Measurements from ENCODE around the gene LITAF. TPM values are rescaled to one million over a fixed set of nuclear protein-coding genes. Genes with fewer than 3 reads are reported as not detected.
"Not testable (repeated sequence)": the region's sequence is repeated elsewhere in the genome, so short reads cannot be mapped to it uniquely, and the experiment has no call there.

Gene LITAF
- total and polyA plus RNA-seq, 7 donors: 5.0 to 60.2 (median 20.7) TPM

- Histone ChIP-seq H3K27me3 (ENCODE audit: insufficient read depth in 3 of 3, low read length in 2 of 3) (no peaks in the 10 kb centered on the region), H3K27ac (peak overlapping the region; percentile 50), H3K9me3 (no peaks in the 10 kb centered on the region), H3K4me1 (peaks cover 12% of the 10 kb centered on the region), H3K36me3 (ENCODE audit: insufficient read depth in 1 of 2, low read depth in 1 of 2) (no peaks in the 10 kb centered on the region), H3K4me3 (no peak overlapping the region)
- intact Hi-C loops (cut with DNase I): no loop called here
- 23 to 43% (median 36%) methylated on average over 7 of the region's 7 CpGs for WGBS, 3 donors
- ATAC-seq: no peak
- no peak for DNase-seq
- TF ChIP-seq CTCF (IDR thresholded peaks at IDR 0.05): no peak
Observed at GRCh38 chr16:11562411-11562810, 24.3 kb downstream of the LITAF start.

GRCh38 chr16:11561856-11562255, 24.9 kb downstream of the LITAF start:
- Histone ChIP-seq H3K4me3 (no peak overlapping the region), H3K4me1 (peaks cover 12% of the 10 kb centered on the region), H3K27me3 (ENCODE audit: insufficient read depth in 3 of 3, low read length in 2 of 3) (no peaks in the 10 kb centered on the region), H3K27ac (peak overlapping the region; percentile 50), H3K36me3 (ENCODE audit: insufficient read depth in 1 of 2, low read depth in 1 of 2) (no peaks in the 10 kb centered on the region), H3K9me3 (no peaks in the 10 kb centered on the region)
- 90 to 95% (median 92%) methylated on average over 3 of the region's 3 CpGs for WGBS, 3 donors
- intact Hi-C loops (cut with DNase I): no loop called here
- DNase-seq (no peak), ATAC-seq (no peak)
- no peak for TF ChIP-seq CTCF (IDR thresholded peaks at IDR 0.05)

GRCh38 chr16:11561454-11561805, 25.3 kb downstream of the LITAF start:
- no peaks in the 10 kb centered on the region for H3K27me3 ChIP-seq (ENCODE audit: insufficient read depth in 3 of 3, low read length in 2 of 3)
- TF ChIP-seq CTCF (IDR thresholded peaks at IDR 0.05): no peak
- H3K4me1 ChIP-seq: peaks cover 12% of the 10 kb centered on the region
- no peak overlapping the region for H3K4me3 ChIP-seq
- peaks cover 0 to 1% of the 10 kb centered on the region in 2 donors for H3K36me3 ChIP-seq (ENCODE audit: insufficient read depth in 1 of 2, low read depth in 1 of 2)
- H3K9me3 ChIP-seq: peaks cover 3% of the 10 kb centered on the region
- ATAC-seq (no peak), DNase-seq (no peak)
- intact Hi-C loops (cut with DNase I): no loop called here
- H3K27ac ChIP-seq: peak overlapping the region; percentile 41
- WGBS, 3 donors: 80 to 87% (median 84%) methylated on average over 4 of the region's 4 CpGs

GRCh38 chr16:11560701-11561453, 25.8 kb downstream of the LITAF start:
- Histone ChIP-seq H3K36me3 (ENCODE audit: insufficient read depth in 1 of 2, low read depth in 1 of 2) (peaks cover 0 to 7% of the 10 kb centered on the region in 2 donors), H3K4me1 (peaks cover 12% of the 10 kb centered on the region), H3K27ac (peak overlapping the region; percentile 55), H3K4me3 (no peak overlapping the region), H3K27me3 (ENCODE audit: insufficient read depth in 3 of 3, low read length in 2 of 3) (no peaks in the 10 kb centered on the region), H3K9me3 (peaks cover 9% of the 10 kb centered on the region)
- TF ChIP-seq CTCF (IDR thresholded peaks at IDR 0.05): no peak
- DNase-seq (peak in 1 of 2 donors; percentile 70), ATAC-seq (peak in 2 of 4 donors; percentile 19 to 59)
- intact Hi-C loops (cut with DNase I): no loop called here
- WGBS, 3 donors: 65 to 70% (median 66%) methylated on average over 21 of the region's 21 CpGs

GRCh38 chr16:11558308-11558823, 28.4 kb downstream of the LITAF start:
- 84 to 88% (median 85%) methylated on average over 6 of the region's 6 CpGs for WGBS, 3 donors
- H3K27ac ChIP-seq; H3K27me3 ChIP-seq (ENCODE audit: insufficient read depth in 3 of 3, low read length in 2 of 3); H3K4me3 ChIP-seq; DNase-seq; ATAC-seq; intact Hi-C loops (cut with DNase I); H3K9me3 ChIP-seq: not testable (repeated sequence)
- Histone ChIP-seq H3K36me3 (ENCODE audit: insufficient read depth in 1 of 2, low read depth in 1 of 2) (peaks cover 0 to 29% of the 10 kb centered on the region in 2 donors), H3K4me1 (peaks cover 12% of the 10 kb centered on the region)

Measured in psoas muscle (tissue), 8 donors.